IMR-90 (cell line): ENCODE data around the gene WDCP. TPM values are rescaled to one million over a fixed set of nuclear protein-coding genes. Genes with fewer than 3 reads are reported as not detected.

Experiments used
- ATAC-seq: fragments of 200-7000 bp; cut with Tn5 transposase; 2 replicates; pipeline ENCODE4 v1.9.1; 2020; ENCODE audit warnings: low read depth, mild to moderate bottlenecking, moderate library complexity
- BruUV-seq: library from RNA; stranded (reverse); fragments of 400-500 nt; replicated peaks from 2 replicates; lab custom pipeline; 2021; lab: Mats Ljungman, UMichigan
- CTCF ChIA-PET: fragments of 300-600 bp; formaldehyde crosslinking; extraction: SDS; loops from one replicate; lab custom pipeline; 2021; ENCODE audit warnings: antibody characterized with exemption; lab: Yijun Ruan, JAX
- POLR2A ChIA-PET: fragments of 300-600 bp; sonication (Branson Sonifier 250); formaldehyde crosslinking; loops from one replicate; lab custom pipeline; 2022; ENCODE audit warnings: antibody characterized with exemption; ENCODE audit not compliant: unreplicated experiment; lab: Charles Lee
- DNase-seq: peaks from one replicate; pipeline ENCODE4 v3.0.0; 2013
- H2AFZ ChIP-seq: replicated peaks from 2 replicates; pipeline ENCODE3; 2013; ENCODE audit warnings: low read length, mild to moderate bottlenecking; ENCODE audit not compliant: poor library complexity
- H2AK5ac ChIP-seq: 2 replicates; pipeline ENCODE4 v1.6.1; 2013; ENCODE audit warnings: low read depth, low read length, inconsistent platforms
- H2AK9ac ChIP-seq: replicated peaks from 2 replicates; pipeline ENCODE3; 2013; ENCODE audit warnings: mild to moderate bottlenecking, low read depth, low read length, moderate library complexity; ENCODE audit not compliant: poor library complexity
- H2BK120ac ChIP-seq: 2 replicates; pipeline ENCODE4 v1.6.1; 2013; ENCODE audit warnings: low read depth, low read length, inconsistent platforms
- H2BK15ac ChIP-seq: 3 replicates; pipeline ENCODE4 v1.6.1; 2013; ENCODE audit warnings: low read depth, low read length, inconsistent platforms
- H2BK20ac ChIP-seq: 2 replicates; pipeline ENCODE4 v1.6.1; 2013; ENCODE audit warnings: low read depth, mild to moderate bottlenecking, inconsistent platforms, low read length, moderate library complexity
- H2BK5ac ChIP-seq: 2 replicates; pipeline ENCODE4 v1.6.1; 2013; ENCODE audit warnings: mild to moderate bottlenecking, low read depth, low read length, inconsistent platforms; ENCODE audit not compliant: poor library complexity, severe bottlenecking
- H3K14ac ChIP-seq: replicated peaks from 2 replicates; pipeline ENCODE4 v1.6.1; 2013; ENCODE audit warnings: low read depth, low read length, inconsistent platforms
- H3K18ac ChIP-seq: 2 replicates; pipeline ENCODE4 v1.6.1; 2013; ENCODE audit warnings: low read depth, low read length, control low read depth
- H3K23ac ChIP-seq: 2 replicates; pipeline ENCODE4 v1.6.1; 2013; ENCODE audit warnings: low read depth, low read length, inconsistent platforms
- H3K27ac ChIP-seq: 2 replicates; pipeline ENCODE4 v1.5.1; 2013; ENCODE audit warnings: mild to moderate bottlenecking, control low read depth, low read length; ENCODE audit not compliant: insufficient read depth
- H3K27me3 ChIP-seq: 2 replicates; pipeline ENCODE4 v1.6.1; 2013; ENCODE audit warnings: low read length; ENCODE audit not compliant: control insufficient read depth, insufficient read depth
- H3K36me3 ChIP-seq: 2 replicates; pipeline ENCODE4 v1.6.1; 2013; ENCODE audit warnings: low read length, mixed read lengths; ENCODE audit not compliant: control insufficient read depth, insufficient read depth
- H3K4ac ChIP-seq: 2 replicates; pipeline ENCODE4 v1.6.1; 2013; ENCODE audit warnings: low read depth, low read length, inconsistent platforms
- H3K4me1 ChIP-seq: 2 replicates; pipeline ENCODE4 v1.6.1; 2013; ENCODE audit warnings: low read length, mixed read lengths; ENCODE audit not compliant: control insufficient read depth, insufficient read depth
- H3K4me2 ChIP-seq: 2 replicates; pipeline ENCODE4 v1.6.1; 2013; ENCODE audit warnings: low read depth, mild to moderate bottlenecking, control low read depth, low read length, moderate library complexity
- H3K4me3 ChIP-seq: 2 replicates; pipeline ENCODE4 v1.5.1; 2013; ENCODE audit warnings: low read depth, mild to moderate bottlenecking, control low read depth, low read length, moderate library complexity; ENCODE audit not compliant: insufficient read depth
- H3K56ac ChIP-seq: 2 replicates; pipeline ENCODE4 v1.6.1; 2013; ENCODE audit warnings: low read length, inconsistent platforms; ENCODE audit not compliant: insufficient read depth; ENCODE audit errors: extremely low read depth
- H3K79me1 ChIP-seq, 2 experiments: 2 replicates each; pipeline ENCODE4 v1.6.1; 2013; ENCODE audit warnings: low read length in 2 of 2, inconsistent platforms in 1 of 2, low read depth in 1 of 2
- H3K9ac ChIP-seq: 2 replicates; pipeline ENCODE4 v1.6.1; 2013; ENCODE audit warnings: low read depth, low read length, control low read depth
- H3K9me1 ChIP-seq: 2 replicates; pipeline ENCODE4 v1.6.1; 2013; ENCODE audit warnings: low read length, inconsistent platforms; ENCODE audit not compliant: insufficient read depth
- H3K9me3 ChIP-seq: 2 replicates; pipeline ENCODE4 v1.6.1; 2013; ENCODE audit warnings: low read length; ENCODE audit not compliant: control insufficient read depth, insufficient read depth
- H4K20me1 ChIP-seq: 2 replicates; pipeline ENCODE4 v1.6.1; 2013; ENCODE audit warnings: low read length, inconsistent platforms; ENCODE audit not compliant: insufficient read depth
- H4K5ac ChIP-seq: 2 replicates; pipeline ENCODE4 v1.6.1; 2013; ENCODE audit warnings: mild to moderate bottlenecking, low read depth, low read length, control low read depth
- H4K8ac ChIP-seq, 2 experiments: 2 replicates each; pipeline ENCODE4 v1.6.1; 2013; ENCODE audit warnings: low read depth in 2 of 2, low read length in 2 of 2, control low read depth in 1 of 2, inconsistent platforms in 1 of 2
- H4K91ac ChIP-seq: 2 replicates; pipeline ENCODE4 v1.6.1; 2013; ENCODE audit warnings: low read depth, low read length, inconsistent platforms; ENCODE audit not compliant: insufficient read depth
- BHLHE40 ChIP-seq: fragments of 150-350 bp; IDR thresholded peaks from 2 replicates; pipeline ENCODE4 v1.6.1; 2016; ENCODE audit warnings: mild to moderate bottlenecking, low read depth, low read length
- CHD1 ChIP-seq: IDR thresholded peaks from 2 replicates; pipeline ENCODE4 v1.6.1; 2012; ENCODE audit warnings: low read depth, low read length, improper control_type of control experiment
- FOS ChIP-seq: fragments of 150-350 bp; IDR thresholded peaks from 2 replicates; pipeline ENCODE4 v1.6.1; 2016; ENCODE audit warnings: low read depth, low read length
- MAFK ChIP-seq: IDR thresholded peaks from 2 replicates; pipeline ENCODE4 v1.6.1; 2012; ENCODE audit warnings: low read depth, low read length, improper control_type of control experiment
- MAZ ChIP-seq: IDR thresholded peaks from 2 replicates; pipeline ENCODE4 v1.6.1; 2012; ENCODE audit warnings: low read depth, mild to moderate bottlenecking, low read length, improper control_type of control experiment, moderate library complexity, borderline replicate concordance
- MXI1 ChIP-seq: IDR thresholded peaks from 2 replicates; pipeline ENCODE4 v1.6.1; 2012; ENCODE audit warnings: low read depth, mild to moderate bottlenecking, low read length, moderate library complexity, borderline replicate concordance
- NFE2L2 ChIP-seq: fragments of 150-350 bp; IDR thresholded peaks from 2 replicates; pipeline ENCODE4 v1.6.1; 2016; ENCODE audit warnings: low read depth, mild to moderate bottlenecking, low read length
- POLR2A ChIP-seq: IDR thresholded peaks from 2 replicates; pipeline ENCODE4 v1.6.1; 2012; ENCODE audit warnings: mild to moderate bottlenecking, low read depth, low read length
- RAD21 ChIP-seq: IDR thresholded peaks from 2 replicates; pipeline ENCODE4 v1.6.1; 2012; ENCODE audit warnings: low read length, improper control_type of control experiment
- RCOR1 ChIP-seq: IDR thresholded peaks from 2 replicates; pipeline ENCODE4 v1.6.1; 2012; ENCODE audit warnings: mild to moderate bottlenecking, low read length, improper control_type of control experiment; ENCODE audit not compliant: insufficient replicate concordance
- RFX5 ChIP-seq: IDR thresholded peaks from 2 replicates; pipeline ENCODE4 v1.8.0; 2012; ENCODE audit warnings: low read depth, mild to moderate bottlenecking, low read length, moderate library complexity
- SMC3 ChIP-seq: fragments of 150-350 bp; IDR thresholded peaks from 2 replicates; pipeline ENCODE4 v1.6.1; 2016; ENCODE audit warnings: low read depth, mild to moderate bottlenecking, antibody characterized with exemption, low read length, moderate library complexity
- WGBS, 2 experiments: methylation state at CpG; one replicate each; pipeline versions ENCODE4 v1.1.5 to v1.1.7; 2013; ENCODE audit warnings: missing lambda C conversion rate in 2 of 2; ENCODE audit not compliant: insufficient read length in 1 of 2; ENCODE audit errors: extremely low coverage in 2 of 2; 5-methylcytosine and 5-hydroxymethylcytosine counted together
- dilution Hi-C: fragments of 300-500 bp; cut with HindIII; formaldehyde crosslinking; loops from one replicate; pipeline ENCODE4 v1.14.3; 2018; ENCODE audit warnings: low sequenced_read_pairs; ENCODE audit not compliant: unreplicated experiment
- in situ Hi-C: fragments of 300-500 bp; cut with MboI; formaldehyde crosslinking; loops from 3 replicates; pipeline ENCODE4 v1.14.3; 2019; ENCODE audit warnings: low sequenced_read_pairs, inconsistent platforms, mixed read lengths
- intact Hi-C: fragments of 100-400 bp; cut with micrococcal nuclease; formaldehyde crosslinking; loops from 2 replicates; pipeline ENCODE4 v1.10.0; 2022
- polyA plus RNA-seq, 3 experiments: library from polyadenylated mRNA; depleted of rRNA; stranded (reverse); fragments of >200 nt; gene quantifications; 2 replicates each; pipeline ENCODE4 v1.2.3, GENCODE V29; 2012; ENCODE audit warnings: low replicate concordance in 1 of 3
- total RNA-seq: library from RNA; depleted of rRNA; stranded (reverse); fragments of >200 nt; gene quantifications from 2 replicates; pipeline ENCODE4 v1.2.3, GENCODE V29; 2012
- TF ChIP-seq, protein P1 (sequence below): conservative IDR thresholded peaks from 2 replicates; pipeline ENCODE4 v1.5.1; 2012; ENCODE audit warnings: mild to moderate bottlenecking, low read depth, low read length, improper control_type of control experiment
- TF ChIP-seq, protein P2 (sequence below): fragments of 150-350 bp; IDR thresholded peaks from 2 replicates; pipeline ENCODE4 v1.6.1; 2017; ENCODE audit warnings: mild to moderate bottlenecking, antibody characterized with exemption, low read length, low read depth
- TF ChIP-seq, protein P3 (sequence below): fragments of 150-350 bp; IDR thresholded peaks from 2 replicates; pipeline ENCODE4 v1.6.1; 2016; ENCODE audit warnings: low read depth, mild to moderate bottlenecking, low read length, moderate library complexity, borderline replicate concordance

WDCP gene
- total and polyA plus RNA-seq, 2 of the 4 experiments (the other 2 are of a cell fraction): 6.8 to 18.6 TPM

DNA sequence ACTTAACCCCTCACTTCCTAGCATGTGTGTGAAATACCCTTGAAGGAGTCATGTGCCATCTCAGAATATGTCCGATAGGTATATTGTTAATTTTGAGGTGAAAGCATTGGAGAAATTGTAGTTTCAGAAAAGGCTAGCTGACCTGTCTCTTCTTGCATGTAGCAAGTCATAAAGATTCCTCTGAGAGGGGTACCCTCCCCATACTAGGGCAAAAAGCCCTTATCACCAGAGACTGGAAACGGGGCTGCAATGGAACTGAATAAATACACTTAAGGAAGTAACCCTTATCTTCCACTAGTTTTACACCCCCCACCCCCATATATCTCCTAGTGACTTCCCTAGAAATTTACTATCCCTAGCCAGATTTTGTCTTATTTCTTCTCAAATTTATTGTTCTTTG, 30.7 kb upstream of the WDCP start:
- in situ Hi-C loops: loop anchor here (10.0 kb wide), 1 partner anchor 253 kb away; no protein-coding TSS in a partner anchor
- no peak overlapping the region for H2BK20ac ChIP-seq
- H3K27ac ChIP-seq: no peak overlapping the region
- H3K9me3 ChIP-seq: no peaks in the 10 kb centered on the region
- no peak overlapping the region for H2AFZ ChIP-seq
- H3K14ac ChIP-seq: no peak overlapping the region
- peak overlapping the region; percentile 63 to 77; a peak in 3 of 4 replicates for H4K8ac ChIP-seq
- H2AK5ac ChIP-seq: 0 out of 2 replicates have a peak overlapping the region, but pooled peaks have one; percentile 5
- intact Hi-C loops: no loop called here
- H3K27me3 ChIP-seq: no peaks in the 10 kb centered on the region
- H3K4ac ChIP-seq: no peak overlapping the region; the same call in 1 of the 2 replicates
- ChIA-PET CTCF (interaction anchor here (0.6 kb wide), 1 partner anchor 304 kb away, joined by 5 read pairs; no protein-coding TSS in a partner anchor), POLR2A (no interaction called here)
- H3K56ac ChIP-seq: no peak overlapping the region
- WGBS, 2 experiments: no CpG with 5 or more reads among the region's 2 CpGs
- peaks cover 3% of the 10 kb centered on the region; the same call in 1 of the 2 replicates for H3K4me1 ChIP-seq
- H3K36me3 ChIP-seq: peaks cover 17% of the 10 kb centered on the region
- no peak overlapping the region for H3K9ac ChIP-seq
- BruUV-seq: no TSS peak
- H3K9me1 ChIP-seq: peaks cover 3% of the 10 kb centered on the region; the same call in 1 of the 2 replicates
- DNase-seq (no peak), ATAC-seq (no peak)
- dilution Hi-C loops: no loop called here
- H4K20me1 ChIP-seq: no peaks in the 10 kb centered on the region; the same call in 1 of the 2 replicates
- peaks cover 14 to 40% of the 10 kb centered on the region in 2 experiments for H3K79me1 ChIP-seq
- H4K5ac ChIP-seq: peak overlapping the region; percentile 85
- 0 out of 2 replicates have a peak overlapping the region, but pooled peaks have one; percentile 31 for H3K23ac ChIP-seq
- no peak overlapping the region for H2BK15ac ChIP-seq
- no peak overlapping the region for H3K18ac ChIP-seq
- 0 out of 2 replicates have a peak overlapping the region, but pooled peaks have one; percentile 73 for H3K4me3 ChIP-seq
- H4K91ac ChIP-seq: no peak overlapping the region; the same call in 1 of the 2 replicates
- H2AK9ac ChIP-seq: peak overlapping the region; percentile 96
- peak overlapping the region; percentile 69 for H3K4me2 ChIP-seq
- H2BK5ac ChIP-seq: no peak overlapping the region
- no peak overlapping the region for H2BK120ac ChIP-seq
- no peak for TF ChIP-seq MAZ
- TF ChIP-seq, protein P1, sequence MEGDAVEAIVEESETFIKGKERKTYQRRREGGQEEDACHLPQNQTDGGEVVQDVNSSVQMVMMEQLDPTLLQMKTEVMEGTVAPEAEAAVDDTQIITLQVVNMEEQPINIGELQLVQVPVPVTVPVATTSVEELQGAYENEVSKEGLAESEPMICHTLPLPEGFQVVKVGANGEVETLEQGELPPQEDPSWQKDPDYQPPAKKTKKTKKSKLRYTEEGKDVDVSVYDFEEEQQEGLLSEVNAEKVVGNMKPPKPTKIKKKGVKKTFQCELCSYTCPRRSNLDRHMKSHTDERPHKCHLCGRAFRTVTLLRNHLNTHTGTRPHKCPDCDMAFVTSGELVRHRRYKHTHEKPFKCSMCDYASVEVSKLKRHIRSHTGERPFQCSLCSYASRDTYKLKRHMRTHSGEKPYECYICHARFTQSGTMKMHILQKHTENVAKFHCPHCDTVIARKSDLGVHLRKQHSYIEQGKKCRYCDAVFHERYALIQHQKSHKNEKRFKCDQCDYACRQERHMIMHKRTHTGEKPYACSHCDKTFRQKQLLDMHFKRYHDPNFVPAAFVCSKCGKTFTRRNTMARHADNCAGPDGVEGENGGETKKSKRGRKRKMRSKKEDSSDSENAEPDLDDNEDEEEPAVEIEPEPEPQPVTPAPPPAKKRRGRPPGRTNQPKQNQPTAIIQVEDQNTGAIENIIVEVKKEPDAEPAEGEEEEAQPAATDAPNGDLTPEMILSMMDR: no peak
- TF ChIP-seq POLR2A: no peak
- TF ChIP-seq FOS: no peak
- TF ChIP-seq, protein P2, sequence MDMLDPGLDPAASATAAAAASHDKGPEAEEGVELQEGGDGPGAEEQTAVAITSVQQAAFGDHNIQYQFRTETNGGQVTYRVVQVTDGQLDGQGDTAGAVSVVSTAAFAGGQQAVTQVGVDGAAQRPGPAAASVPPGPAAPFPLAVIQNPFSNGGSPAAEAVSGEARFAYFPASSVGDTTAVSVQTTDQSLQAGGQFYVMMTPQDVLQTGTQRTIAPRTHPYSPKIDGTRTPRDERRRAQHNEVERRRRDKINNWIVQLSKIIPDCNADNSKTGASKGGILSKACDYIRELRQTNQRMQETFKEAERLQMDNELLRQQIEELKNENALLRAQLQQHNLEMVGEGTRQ: no peak
- no peak for TF ChIP-seq NFE2L2
- TF ChIP-seq SMC3: no peak
- TF ChIP-seq BHLHE40: no peak
- no peak for TF ChIP-seq RAD21
- TF ChIP-seq RFX5: no peak
- no peak for TF ChIP-seq CHD1
- TF ChIP-seq RCOR1: no peak
- no peak for TF ChIP-seq MAFK
- TF ChIP-seq, protein P3, sequence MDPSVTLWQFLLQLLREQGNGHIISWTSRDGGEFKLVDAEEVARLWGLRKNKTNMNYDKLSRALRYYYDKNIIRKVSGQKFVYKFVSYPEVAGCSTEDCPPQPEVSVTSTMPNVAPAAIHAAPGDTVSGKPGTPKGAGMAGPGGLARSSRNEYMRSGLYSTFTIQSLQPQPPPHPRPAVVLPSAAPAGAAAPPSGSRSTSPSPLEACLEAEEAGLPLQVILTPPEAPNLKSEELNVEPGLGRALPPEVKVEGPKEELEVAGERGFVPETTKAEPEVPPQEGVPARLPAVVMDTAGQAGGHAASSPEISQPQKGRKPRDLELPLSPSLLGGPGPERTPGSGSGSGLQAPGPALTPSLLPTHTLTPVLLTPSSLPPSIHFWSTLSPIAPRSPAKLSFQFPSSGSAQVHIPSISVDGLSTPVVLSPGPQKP: no peak
- TF ChIP-seq MXI1: no peak
